HepG2 (cell line): ENCODE results near the gene MRGPRF. TPM values are rescaled to one million over a fixed set of nuclear protein-coding genes. Genes with fewer than 3 reads are reported as not detected.

Experiments used
- ATAC-seq: fragments of 200-7000 bp; cut with Tn5 transposase; 3 replicates; pipeline ENCODE4 v1.9.1; 2020; ENCODE audit warnings: mild to moderate bottlenecking, moderate library complexity
- BruUV-seq: library from RNA; stranded (reverse); fragments of 400-500 nt; replicated peaks from 2 replicates; lab custom pipeline; 2021; lab: Mats Ljungman, UMichigan
- CTCF ChIA-PET: fragments of 300-600 bp; formaldehyde crosslinking; extraction: SDS; loops from one replicate; lab custom pipeline; 2021; ENCODE audit warnings: low total read pairs, inconsistent platforms, low intra/inter-chr PET ratio; lab: Yijun Ruan, JAX
- POLR2A ChIA-PET: fragments of 350-600 bp; sonication (Branson Sonifier 250); formaldehyde crosslinking; loops from one replicate; lab custom pipeline; 2020; ENCODE audit warnings: antibody characterized with exemption, inconsistent platforms; lab: Yijun Ruan, JAX
- DNase-seq: peaks from one replicate; pipeline ENCODE4 v3.0.0-alpha.2; 2015; ENCODE audit warnings: low spot score
- FAIRE-seq: peaks from 3 replicates; lab custom pipeline; 2011; peaks lifted over from hg19 to GRCh38; lab: Jason Lieb, UNC
- H2AFZ ChIP-seq: one replicate; pipeline ENCODE4 v1.6.1; 2011; ENCODE audit warnings: low read length, inconsistent platforms
- H3K27ac ChIP-seq: fragments of 300-600 bp; 3 replicates; pipeline ENCODE4 v1.8.0; 2011; ENCODE audit warnings: mixed run types, mild to moderate bottlenecking, mixed read lengths, low read length, inconsistent platforms; ENCODE audit not compliant: insufficient read depth; ENCODE audit errors: extremely low read length
- H3K27me3 ChIP-seq, 2 experiments: fragments of 200-600 bp in 1 of 2; 2 replicates in 1 of 2; 3 replicates in 1 of 2; pipeline versions ENCODE4 v1.6.0 to v1.8.0; 2011; ENCODE audit warnings: low read length in 2 of 2, mild to moderate bottlenecking in 2 of 2, moderate library complexity in 2 of 2, inconsistent platforms in 1 of 2; ENCODE audit not compliant: insufficient read depth in 2 of 2, control insufficient read depth in 1 of 2
- H3K36me3 ChIP-seq, 2 experiments: fragments of 200-600 bp in 1 of 2; replicated peaks in 1 of 2; 2 replicates in 1 of 2; 3 replicates in 1 of 2; pipeline versions ENCODE4 v1.5.1 to v1.8.0; 2011; ENCODE audit warnings: low read length in 2 of 2, inconsistent platforms in 1 of 2; ENCODE audit not compliant: insufficient read depth in 2 of 2, control insufficient read depth in 1 of 2
- H3K4me1 ChIP-seq: 2 replicates; pipeline ENCODE4 v1.5.1; 2012; ENCODE audit warnings: low read length, inconsistent platforms; ENCODE audit not compliant: insufficient read depth
- H3K4me2 ChIP-seq: 2 replicates; pipeline ENCODE4 v1.6.0; 2011; ENCODE audit warnings: low read depth, low read length, inconsistent platforms
- H3K4me3 ChIP-seq, 3 experiments: fragments of 200-600 bp in 1 of 3; sonication (generic), shearing (Covaris generic) in 1 of 3; replicated peaks in 1 of 3; 2 replicates each; pipeline ENCODE4 v1.5.1; 2011 to 2016; ENCODE audit warnings: low read length in 3 of 3, inconsistent platforms in 2 of 3, low read depth in 2 of 3, mild to moderate bottlenecking in 2 of 3, control low read depth in 1 of 3, mixed read lengths in 1 of 3; ENCODE audit not compliant: insufficient read depth in 1 of 3
- H3K79me2 ChIP-seq: one replicate; pipeline ENCODE4 v1.6.1; 2011; ENCODE audit warnings: low read length, inconsistent platforms; ENCODE audit not compliant: insufficient read depth
- H3K9ac ChIP-seq: 2 replicates; pipeline ENCODE4 v1.6.0; 2011; ENCODE audit warnings: mild to moderate bottlenecking, low read depth, low read length, inconsistent platforms; ENCODE audit not compliant: insufficient read depth
- H3K9me3 ChIP-seq: 2 replicates; pipeline ENCODE4 v1.5.1; 2012; ENCODE audit warnings: mild to moderate bottlenecking, low read length
- H4K20me1 ChIP-seq: 2 replicates; pipeline ENCODE4 v1.6.0; 2011; ENCODE audit warnings: inconsistent platforms, mild to moderate bottlenecking, low read length, moderate library complexity; ENCODE audit not compliant: insufficient read depth
- FOXO1 ChIP-seq: sonication (generic); formaldehyde crosslinking; IDR thresholded peaks from 2 replicates; pipeline ENCODE4 v1.4.0; 2020; ENCODE audit warnings: missing genetic modification reagents
- ZNF225 ChIP-seq: sonication (generic); formaldehyde crosslinking; IDR thresholded peaks from 2 replicates; pipeline ENCODE4 v1.4.0; 2020; ENCODE audit warnings: mild to moderate bottlenecking, missing genetic modification reagents
- ZNF766 ChIP-seq: sonication (generic); formaldehyde crosslinking; IDR thresholded peaks from 2 replicates; pipeline ENCODE4 v1.5.0; 2020; ENCODE audit warnings: missing genetic modification reagents, borderline replicate concordance
- WGBS: methylation state at CpG from one replicate; pipeline ENCODE4 v1.1.6; 2017; ENCODE audit warnings: low lambda C conversion rate; 5-methylcytosine and 5-hydroxymethylcytosine counted together
- in situ Hi-C: cut with HindIII; loops from 2 replicates; pipeline ENCODE4 v1.10.0; 2017; ENCODE audit warnings: low pct_unique_long_range_greater_than_20kb; ENCODE audit not compliant: extremely low pct_ligation_motif_present
- intact Hi-C: fragments of 100-400 bp; cut with micrococcal nuclease; formaldehyde crosslinking; loops from one replicate; pipeline ENCODE4 v1.10.0; 2022; ENCODE audit not compliant: unreplicated experiment
- polyA plus RNA-seq, 8 experiments: library from polyadenylated mRNA; depleted of rRNA in 3 of 8; stranded (reverse) in 7 of 8; unstranded in 1 of 8; fragments of >200 nt; fragmentation: Illumina TruSeq in 4 of 8; extraction: Trizol in 4 of 8; gene quantifications; 2 replicates each; pipeline versions ENCODE4 v1.2.1 to v1.2.3, GENCODE V29; 2011 to 2016; ENCODE audit warnings: low read depth in 4 of 8, missing spikeins in 1 of 8, mixed read lengths in 1 of 8; ENCODE audit not compliant: insufficient read depth in 1 of 8
- total RNA-seq, 5 experiments: library from RNA; depleted of rRNA; stranded (reverse); fragments of >200 nt; fragmentation: Illumina TruSeq; extraction: Trizol; gene quantifications; 2 replicates each; pipeline ENCODE4 v1.2.3, GENCODE V29; 2016; ENCODE audit warnings: low read depth in 1 of 5
- TF ChIP-seq, protein P1 (sequence below): sonication (generic); formaldehyde crosslinking; IDR thresholded peaks from 2 replicates; pipeline ENCODE4 v1.5.1; 2020; ENCODE audit warnings: mild to moderate bottlenecking, missing genetic modification reagents, moderate library complexity
- TF ChIP-seq, protein P2 (sequence below): sonication (generic); formaldehyde crosslinking; IDR thresholded peaks from 2 replicates; pipeline ENCODE4 v1.4.0; 2020; ENCODE audit warnings: missing genetic modification reagents

MRGPRF gene
- total and polyA plus RNA-seq, 2 of the 13 experiments (the other 11 are each of a cell fraction or from before 2014, with no cell fraction given) = not detected

DNA sequence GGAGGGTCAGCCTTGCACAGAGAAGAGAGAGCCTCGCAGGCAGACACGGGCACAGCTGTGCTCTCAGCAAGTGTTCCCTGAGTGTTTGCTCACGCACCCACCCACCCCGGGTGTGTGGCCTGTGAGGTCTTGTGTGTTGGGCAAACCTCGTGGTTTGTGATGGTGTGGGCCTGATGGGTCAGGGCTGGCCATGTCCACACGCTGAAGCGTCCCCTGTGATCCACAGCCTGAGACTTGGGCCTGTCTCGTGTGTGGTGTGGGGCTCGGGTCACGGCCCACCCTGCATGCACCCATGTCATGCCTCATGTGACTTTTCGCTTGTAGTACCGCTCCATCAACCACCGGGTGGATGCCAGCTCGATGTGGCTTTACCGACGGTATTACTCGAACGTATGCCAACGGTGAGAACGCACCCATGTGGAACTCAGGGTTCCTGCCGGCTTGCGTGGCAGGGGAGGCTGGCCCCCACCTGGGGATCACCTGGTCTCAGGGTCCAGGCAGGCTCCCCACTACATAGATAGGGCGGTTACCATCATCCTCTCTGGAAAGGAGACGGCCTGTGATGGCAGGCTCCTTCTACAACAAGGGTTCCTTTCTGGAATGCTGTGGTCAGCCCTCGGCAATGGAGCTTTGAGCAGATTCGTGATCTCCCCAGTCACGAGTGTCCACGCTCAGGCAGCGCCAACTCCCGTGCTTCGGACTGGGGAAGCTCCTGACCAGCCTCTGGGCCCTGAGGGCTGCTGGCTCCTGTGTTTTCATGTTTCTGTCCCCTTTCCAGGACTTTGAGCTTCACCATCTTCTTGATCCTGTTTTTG, 41.6 kb upstream of the MRGPRF start:
- no TSS peak for BruUV-seq
- FAIRE-seq (no peak), ATAC-seq (no peak), DNase-seq (no peak)
- 98% methylated on average over 21 of the region's 31 CpGs for WGBS
- Histone ChIP-seq H3K9me3 (no peaks in the 10 kb centered on the region), H3K27me3 (no peaks in the 10 kb centered on the region), H3K4me3 (no peak overlapping the region), H3K4me2 (peak overlapping the region; percentile 7; the same call in 1 of the 2 replicates), H4K20me1 (0 out of 2 replicates have a peak, but pooled peaks cover 3% of the 10 kb centered on the region), H3K36me3 (peaks cover 4 to 8% of the 10 kb centered on the region in 2 experiments; a peak in 3 of 5 replicates), H3K4me1 (peaks cover 36% of the 10 kb centered on the region), H3K79me2 (peaks cover 5% of the 10 kb centered on the region), H3K27ac (no peak overlapping the region), H3K9ac (no peak overlapping the region), H2AFZ (no peak overlapping the region)
- intact Hi-C loops (no loop called here), in situ Hi-C loops (no loop called here)
- ChIA-PET CTCF (no interaction called here), POLR2A (no interaction called here)
- no peak for TF ChIP-seq ZNF225 (CRISPR knock-in tag)
- no peak for TF ChIP-seq ZNF766 (CRISPR knock-in tag)
- TF ChIP-seq, protein P1, sequence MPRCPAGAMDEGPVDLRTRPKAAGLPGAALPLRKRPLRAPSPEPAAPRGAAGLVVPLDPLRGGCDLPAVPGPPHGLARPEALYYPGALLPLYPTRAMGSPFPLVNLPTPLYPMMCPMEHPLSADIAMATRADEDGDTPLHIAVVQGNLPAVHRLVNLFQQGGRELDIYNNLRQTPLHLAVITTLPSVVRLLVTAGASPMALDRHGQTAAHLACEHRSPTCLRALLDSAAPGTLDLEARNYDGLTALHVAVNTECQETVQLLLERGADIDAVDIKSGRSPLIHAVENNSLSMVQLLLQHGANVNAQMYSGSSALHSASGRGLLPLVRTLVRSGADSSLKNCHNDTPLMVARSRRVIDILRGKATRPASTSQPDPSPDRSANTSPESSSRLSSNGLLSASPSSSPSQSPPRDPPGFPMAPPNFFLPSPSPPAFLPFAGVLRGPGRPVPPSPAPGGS (CRISPR knock-in tag) = no peak
- no peak for TF ChIP-seq FOXO1 (CRISPR knock-in tag)
- TF ChIP-seq, protein P2, sequence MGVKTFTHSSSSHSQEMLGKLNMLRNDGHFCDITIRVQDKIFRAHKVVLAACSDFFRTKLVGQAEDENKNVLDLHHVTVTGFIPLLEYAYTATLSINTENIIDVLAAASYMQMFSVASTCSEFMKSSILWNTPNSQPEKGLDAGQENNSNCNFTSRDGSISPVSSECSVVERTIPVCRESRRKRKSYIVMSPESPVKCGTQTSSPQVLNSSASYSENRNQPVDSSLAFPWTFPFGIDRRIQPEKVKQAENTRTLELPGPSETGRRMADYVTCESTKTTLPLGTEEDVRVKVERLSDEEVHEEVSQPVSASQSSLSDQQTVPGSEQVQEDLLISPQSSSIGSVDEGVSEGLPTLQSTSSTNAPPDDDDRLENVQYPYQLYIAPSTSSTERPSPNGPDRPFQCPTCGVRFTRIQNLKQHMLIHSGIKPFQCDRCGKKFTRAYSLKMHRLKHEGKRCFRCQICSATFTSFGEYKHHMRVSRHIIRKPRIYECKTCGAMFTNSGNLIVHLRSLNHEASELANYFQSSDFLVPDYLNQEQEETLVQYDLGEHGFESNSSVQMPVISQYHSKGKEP (CRISPR knock-in tag) = no peak
